Natural killer cell (primary cell): ENCODE results near the gene BACH2. TPM values are rescaled to one million over a fixed set of nuclear protein-coding genes. Genes with fewer than 3 reads are reported as not detected.

Experiments
- ATAC-seq, 3 donors: fragments of 150-1000 bp in 2 of 3; fragments of 200-7000 bp in 1 of 3; cut with Tn5 transposase; 1 replicate in 1 of 3; 2 replicates in 2 of 3; pipeline ENCODE4 v1.10.0; 2021; ENCODE audit warnings: mild to moderate bottlenecking in 2 of 3, moderate library complexity in 2 of 3
- DNase-seq, 2 donors: peaks; one replicate each; pipeline versions ENCODE4 v3.0.0 to v3.0.0-alpha.2; 2013 to 2021; ENCODE audit warnings: mixed read lengths in 1 of 2
- H3K27ac ChIP-seq: one replicate; pipeline ENCODE4 v1.5.1; 2013; ENCODE audit warnings: mild to moderate bottlenecking, low read length
- H3K27me3 ChIP-seq: one replicate; pipeline ENCODE4 v1.6.1; 2013; ENCODE audit warnings: low read length; ENCODE audit not compliant: control insufficient read depth, insufficient read depth
- H3K36me3 ChIP-seq: one replicate; pipeline ENCODE4 v1.6.1; 2013; ENCODE audit warnings: low read length; ENCODE audit not compliant: control insufficient read depth, insufficient read depth
- H3K4me1 ChIP-seq: one replicate; pipeline ENCODE4 v1.6.1; 2013; ENCODE audit warnings: low read length; ENCODE audit not compliant: control insufficient read depth, insufficient read depth
- H3K4me3 ChIP-seq: one replicate; pipeline ENCODE4 v1.5.1; 2013; ENCODE audit warnings: low read length
- H3K9me3 ChIP-seq: one replicate; pipeline ENCODE4 v1.6.1; 2013; ENCODE audit warnings: low read length; ENCODE audit not compliant: control insufficient read depth, insufficient read depth
- H3K27ac Mint-ChIP-seq, 2 donors: one replicate each; pipeline ENCODE4 v1.8.0; 2022; ENCODE audit warnings: mild to moderate bottlenecking in 2 of 2, mixed read lengths in 2 of 2, moderate library complexity in 1 of 2
- H3K27me3 Mint-ChIP-seq, 2 donors: one replicate each; pipeline ENCODE4 v1.8.0; 2022; ENCODE audit warnings: low read depth in 2 of 2, mixed read lengths in 2 of 2
- H3K36me3 Mint-ChIP-seq: one replicate; pipeline ENCODE4 v1.8.0; 2022; ENCODE audit warnings: mixed read lengths
- H3K4me1 Mint-ChIP-seq, 2 donors: one replicate each; pipeline ENCODE4 v1.8.0; 2022; ENCODE audit warnings: mixed read lengths in 2 of 2
- H3K4me3 Mint-ChIP-seq: one replicate; pipeline ENCODE4 v1.8.0; 2022; ENCODE audit warnings: mild to moderate bottlenecking, moderate library complexity, mixed read lengths
- H3K9me3 Mint-ChIP-seq, 2 donors: one replicate each; pipeline ENCODE4 v1.8.0; 2022; ENCODE audit warnings: mixed read lengths in 2 of 2
- CTCF ChIP-seq: fragments of 200-600 bp; IDR thresholded peaks from one replicate; pipeline ENCODE4 v1.8.0; 2022; ENCODE audit warnings: antibody characterized with exemption
- WGBS: methylation state at CpG from one replicate; pipeline ENCODE4 v1.1.7; 2013; ENCODE audit warnings: missing lambda C conversion rate; ENCODE audit not compliant: insufficient coverage; 5-methylcytosine and 5-hydroxymethylcytosine counted together
- intact Hi-C: fragments of 100-400 bp; cut with micrococcal nuclease; formaldehyde crosslinking; loops from one replicate; pipeline ENCODE4 v1.14.2; 2022
- total RNA-seq, 4 donors: library from RNA; stranded (reverse); fragments of 120-200 nt in 1 of 4; gene quantifications; one replicate each; pipeline versions ENCODE4 v1.2.3 to v1.2.4, GENCODE V29; 2013 to 2022

BACH2 gene
- total RNA-seq, 3 donors from 2014 or later (not counting 1 experiment from before 2014, with no cell fraction given): 32.1 to 37.8 (median 32.7) TPM

GRCh38 chr6:90272895-90273294 lies 23.7 kb downstream of the BACH2 start:
- H3K27ac Mint-ChIP-seq: no peak overlapping the region
- Histone ChIP-seq H3K9me3 (no peaks in the 10 kb centered on the region), H3K36me3 (no peaks in the 10 kb centered on the region), H3K4me1 (peaks cover 37% of the 10 kb centered on the region), H3K27ac (no peak overlapping the region), H3K27me3 (no peaks in the 10 kb centered on the region), H3K4me3 (no peak overlapping the region)
- peaks cover 0 to 8% of the 10 kb centered on the region in 2 donors for H3K27me3 Mint-ChIP-seq
- H3K4me1 Mint-ChIP-seq: peaks cover 17 to 30% of the 10 kb centered on the region in 2 donors
- WGBS: 84% methylated on average over 5 of the region's 5 CpGs
- intact Hi-C loops: loop anchor here (5.0 kb wide), 1 partner anchor 96 kb away; no protein-coding TSS in a partner anchor
- H3K9me3 Mint-ChIP-seq: no peaks in the 10 kb centered on the region
- H3K4me3 Mint-ChIP-seq: no peak overlapping the region
- H3K36me3 Mint-ChIP-seq: peaks cover 9% of the 10 kb centered on the region
- TF ChIP-seq CTCF: no peak
- DNase-seq: no peak
- no peak for ATAC-seq

GRCh38 chr6:90271831-90272230 lies 24.8 kb downstream of the BACH2 start:
- H3K9me3 ChIP-seq: no peaks in the 10 kb centered on the region
- WGBS: 43% methylated on average over 7 of the region's 7 CpGs
- Mint-ChIP-seq H3K36me3 (peaks cover 9% of the 10 kb centered on the region), H3K4me3 (peak overlapping the region; percentile 1), H3K9me3 (no peaks in the 10 kb centered on the region), H3K4me1 (peaks cover 17 to 34% of the 10 kb centered on the region in 2 donors), H3K27me3 (peaks cover 0 to 5% of the 10 kb centered on the region in 2 donors), H3K27ac (peak overlapping the region in 1 of 2 donors; percentile 4)
- no peaks in the 10 kb centered on the region for H3K36me3 ChIP-seq
- peak in 1 of 2 donors; percentile 68 for DNase-seq
- ATAC-seq: no peak
- peaks cover 37% of the 10 kb centered on the region for H3K4me1 ChIP-seq
- intact Hi-C loops: loop anchor here (5.0 kb wide), 1 partner anchor 95 kb away; no protein-coding TSS in a partner anchor
- H3K27me3 ChIP-seq: no peaks in the 10 kb centered on the region
- H3K4me3 ChIP-seq: no peak overlapping the region
- peak overlapping the region; percentile 0 for H3K27ac ChIP-seq
- no peak for TF ChIP-seq CTCF

- Histone ChIP-seq H3K27me3 (no peaks in the 10 kb centered on the region), H3K4me1 (peaks cover 24% of the 10 kb centered on the region), H3K36me3 (no peaks in the 10 kb centered on the region), H3K9me3 (no peaks in the 10 kb centered on the region), H3K4me3 (no peak overlapping the region), H3K27ac (no peak overlapping the region)
- Mint-ChIP-seq H3K4me3 (no peak overlapping the region), H3K4me1 (peaks cover 9 to 31% of the 10 kb centered on the region in 2 donors), H3K9me3 (no peaks in the 10 kb centered on the region), H3K36me3 (peaks cover 9% of the 10 kb centered on the region), H3K27ac (no peak overlapping the region), H3K27me3 (peaks cover 0 to 5% of the 10 kb centered on the region in 2 donors)
- ATAC-seq: no peak
- TF ChIP-seq CTCF: no peak
- DNase-seq: no peak
- WGBS: 100% methylated on average over 1 of the region's 1 CpG
- intact Hi-C loops: no loop called here
Observed at GRCh38 chr6:90269334-90269733, 27.3 kb downstream of the BACH2 start.

- Mint-ChIP-seq H3K27ac (no peak overlapping the region), H3K27me3 (peaks cover 0 to 5% of the 10 kb centered on the region in 2 donors), H3K4me1 (peaks cover 0 to 19% of the 10 kb centered on the region in 2 donors), H3K9me3 (no peaks in the 10 kb centered on the region), H3K4me3 (no peak overlapping the region), H3K36me3 (peaks cover 9% of the 10 kb centered on the region)
- WGBS: 75% methylated on average over 3 of the region's 3 CpGs
- Histone ChIP-seq H3K27ac (no peak overlapping the region), H3K9me3 (no peaks in the 10 kb centered on the region), H3K27me3 (no peaks in the 10 kb centered on the region), H3K4me3 (no peak overlapping the region), H3K4me1 (peaks cover 16% of the 10 kb centered on the region), H3K36me3 (no peaks in the 10 kb centered on the region)
- no peak for TF ChIP-seq CTCF
- ATAC-seq (no peak), DNase-seq (no peak)
- intact Hi-C loops: no loop called here
Observed at GRCh38 chr6:90268178-90268577, 28.5 kb downstream of the BACH2 start.
